Measurements from ENCODE around the gene ECPAS. TPM values are rescaled to one million over a fixed set of nuclear protein-coding genes. Genes with fewer than 3 reads are reported as not detected.

Gene ECPAS
- total and polyA plus RNA-seq, 2 experiments from 2014 or later, result 32.9 to 51.1 TPM

DNA sequence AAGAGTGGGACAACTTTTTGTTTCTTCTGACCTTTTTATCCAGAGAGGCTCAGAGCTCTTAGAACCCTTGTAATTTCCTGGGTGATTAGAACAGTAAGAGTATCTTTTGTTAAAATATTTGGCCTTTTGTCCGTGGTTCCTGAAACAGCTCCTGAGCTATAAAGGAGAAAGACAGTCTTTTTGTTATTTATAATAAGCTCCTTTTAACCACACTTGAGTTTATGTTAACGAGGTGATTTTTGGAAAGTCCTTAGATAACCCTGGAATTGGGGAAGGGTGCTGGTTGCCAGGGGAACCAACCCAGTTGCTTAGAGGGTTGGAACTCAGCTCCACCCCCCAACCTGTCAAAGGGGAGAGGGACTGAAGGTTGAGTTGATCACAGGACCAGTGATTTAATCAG is 45.6 kb upstream of the ECPAS start:
- Histone ChIP-seq H3K79me2 (ENCODE audit: insufficient read depth) (no peaks in the 10 kb centered on the region), H3K27me3 (replicated peaks; ENCODE audit: insufficient read depth) (no peaks in the 10 kb centered on the region), H4K20me1 (ENCODE audit: insufficient read depth) (no peaks in the 10 kb centered on the region), H3K4me1 (ENCODE audit: insufficient read depth) (no peaks in the 10 kb centered on the region), H3K27ac (no peak overlapping the region), H3K9me3 (ENCODE audit: low read depth) (no peaks in the 10 kb centered on the region), H3F3A (ENCODE audit: insufficient read depth) (peaks cover 6% of the 10 kb centered on the region), H3K4me3 (no peak overlapping the region), H3K4me2 (ENCODE audit: unreplicated experiment) (no peak overlapping the region), H3K9ac (no peak overlapping the region), H2AFZ (no peak overlapping the region), H3K9me2 (ENCODE audit: insufficient read depth) (no peaks in the 10 kb centered on the region), H3K36me3 (ENCODE audit: low read depth) (0 out of 2 replicates have a peak, but pooled peaks cover 4% of the 10 kb centered on the region)
- TF ChIP-seq EZH2phosphoT487 (IDR thresholded peaks at IDR 0.05; ENCODE audit: insufficient read depth, low read depth) (no peak), EZH2 (IDR thresholded peaks at IDR 0.05; ENCODE audit: insufficient read depth, poor library complexity, severe bottlenecking) (no peak)
- 31 to 39% methylated on average over 2 of the region's 2 CpGs for WGBS, 2 experiments (ENCODE audit: low coverage in 1 of 2, low lambda C conversion rate in 2 of 2, missing lambda C conversion rate in 2 of 2)
- DNase-seq, result no peak
- in situ Hi-C loops (cut with MboI), result no loop called here

- H3F3A ChIP-seq (ENCODE audit: insufficient read depth), result peaks cover 6% of the 10 kb centered on the region
- H3K9me3 ChIP-seq (ENCODE audit: low read depth), result no peaks in the 10 kb centered on the region
- in situ Hi-C loops (cut with MboI), result no loop called here
- no peak overlapping the region for H3K4me2 ChIP-seq (ENCODE audit: unreplicated experiment)
- H3K9me2 ChIP-seq (ENCODE audit: insufficient read depth), result no peaks in the 10 kb centered on the region
- H3K27me3 ChIP-seq (replicated peaks; ENCODE audit: insufficient read depth), result no peaks in the 10 kb centered on the region
- H4K20me1 ChIP-seq (ENCODE audit: insufficient read depth), result no peaks in the 10 kb centered on the region
- H3K27ac ChIP-seq, result no peak overlapping the region
- H3K79me2 ChIP-seq (ENCODE audit: insufficient read depth), result no peaks in the 10 kb centered on the region
- H3K9ac ChIP-seq, result no peak overlapping the region
- H3K4me3 ChIP-seq, result no peak overlapping the region
- TF ChIP-seq EZH2 (IDR thresholded peaks at IDR 0.05; ENCODE audit: insufficient read depth, poor library complexity, severe bottlenecking), result no peak
- peak; percentile 47 for DNase-seq
- whole genome bisulfite sequencing, 2 experiments (ENCODE audit: low coverage in 1 of 2, low lambda C conversion rate in 2 of 2, missing lambda C conversion rate in 2 of 2), result 79% methylated on average over 2 of the region's 2 CpGs
- H3K36me3 ChIP-seq (ENCODE audit: low read depth), result no peaks in the 10 kb centered on the region
- H2AFZ ChIP-seq, result no peak overlapping the region
- no peaks in the 10 kb centered on the region for H3K4me1 ChIP-seq (ENCODE audit: insufficient read depth)
These were observed 43.2 kb upstream of the ECPAS start for GRCh38 chr9:111527347-111527746.

DNA sequence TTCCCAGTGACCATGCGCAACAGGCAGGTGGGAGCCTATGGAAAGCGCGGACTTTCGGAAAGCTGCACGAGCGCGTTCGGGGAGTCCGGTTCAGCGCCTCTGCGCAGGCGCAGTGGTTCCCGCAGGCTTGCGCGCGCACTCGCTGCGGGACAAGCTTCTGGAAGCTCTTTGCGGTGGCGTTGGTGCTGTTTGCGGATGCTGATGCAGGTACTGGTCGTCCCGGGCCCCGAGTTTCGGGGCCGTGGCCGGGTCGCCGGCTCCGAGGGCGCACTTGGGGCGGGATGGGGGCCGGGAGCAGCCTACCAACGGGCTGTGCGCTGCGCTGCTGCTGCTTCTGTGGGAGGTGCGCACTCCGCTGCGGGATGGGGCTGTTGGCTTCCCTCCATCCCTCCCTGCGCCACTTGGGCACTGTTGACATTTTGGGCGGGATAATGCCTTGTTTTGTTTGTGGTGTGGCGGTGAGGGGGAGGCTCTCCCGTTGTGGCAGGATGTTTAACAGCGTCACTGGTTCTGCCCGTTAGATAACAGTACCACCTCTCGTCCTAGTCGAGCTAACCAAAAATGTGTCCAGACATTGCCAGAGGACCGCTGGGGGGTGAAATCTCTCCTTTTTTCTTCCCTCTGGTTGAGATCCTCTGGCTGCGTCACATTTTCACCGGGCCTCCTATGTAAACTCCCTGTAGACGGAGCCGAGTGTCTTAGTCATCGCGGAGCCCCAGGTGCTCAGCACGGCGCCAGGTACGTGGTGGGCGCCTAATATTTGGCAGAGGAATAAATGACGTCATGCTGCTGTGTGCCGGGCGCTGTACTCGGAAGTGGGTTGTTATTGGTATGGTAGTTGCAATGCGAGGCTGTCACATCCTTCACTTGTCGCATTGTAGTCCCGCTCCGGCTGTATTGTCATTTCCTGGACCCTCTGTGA is 41.1 kb upstream of the ECPAS start, which contains the start of gene ZNF483:
TSS of gene ZNF483 (plus strand) at position 124 of the 922 bp plus-strand sequence. CDS start 2,217 bp downstream, outside the sequence.
- Histone ChIP-seq H3K9me2 (ENCODE audit: insufficient read depth) (no peaks in the 10 kb centered on the region), H3K4me1 (ENCODE audit: insufficient read depth) (no peaks in the 10 kb centered on the region), H3K27ac (no peak within 1 kb of the TSS), H3K27me3 (replicated peaks; ENCODE audit: insufficient read depth) (no peaks in the 10 kb centered on the region), H3K4me3 (peak within 1 kb of the TSS; percentile 73), H3K79me2 (ENCODE audit: insufficient read depth) (no peaks in the 10 kb centered on the region), H3K9ac (peak within 1 kb of the TSS; percentile 59), H3K36me3 (ENCODE audit: low read depth) (no peaks in the 10 kb centered on the region), H4K20me1 (ENCODE audit: insufficient read depth) (no peaks in the 10 kb centered on the region), H3K9me3 (ENCODE audit: low read depth) (no peaks in the 10 kb centered on the region), H3F3A (ENCODE audit: insufficient read depth) (peaks cover 6% of the 10 kb centered on the region), H2AFZ (peak within 1 kb of the TSS; percentile 89), H3K4me2 (ENCODE audit: unreplicated experiment) (peak within 1 kb of the TSS; percentile 94)
- no peak for TF ChIP-seq EZH2phosphoT487 (IDR thresholded peaks at IDR 0.05; ENCODE audit: insufficient read depth, low read depth)
- TF ChIP-seq EZH2 (IDR thresholded peaks at IDR 0.05; ENCODE audit: insufficient read depth, poor library complexity, severe bottlenecking), result no peak
- peak; percentile 78 for DNase-seq
- 3% methylated on average over 57 to 63 of the region's 66 CpGs for WGBS, 2 experiments (ENCODE audit: low coverage in 1 of 2, low lambda C conversion rate in 2 of 2, missing lambda C conversion rate in 2 of 2)
- in situ Hi-C loops (cut with MboI), result no loop called here

GRCh38 chr9:111524731-111525055 is 40.5 kb upstream of the ECPAS start:
- 17 to 19% methylated on average over 7 of the region's 7 CpGs for WGBS, 2 experiments (ENCODE audit: low coverage in 1 of 2, low lambda C conversion rate in 2 of 2, missing lambda C conversion rate in 2 of 2)
- Histone ChIP-seq H3F3A (ENCODE audit: insufficient read depth) (peaks cover 6% of the 10 kb centered on the region), H3K9me2 (ENCODE audit: insufficient read depth) (no peaks in the 10 kb centered on the region), H3K9me3 (ENCODE audit: low read depth) (no peaks in the 10 kb centered on the region), H3K4me1 (ENCODE audit: insufficient read depth) (no peaks in the 10 kb centered on the region), H3K4me3 (peak overlapping the region; percentile 73), H3K9ac (peak overlapping the region; percentile 59), H3K79me2 (ENCODE audit: insufficient read depth) (no peaks in the 10 kb centered on the region), H3K4me2 (ENCODE audit: unreplicated experiment) (peak overlapping the region; percentile 94), H2AFZ (peak overlapping the region; percentile 89), H3K36me3 (ENCODE audit: low read depth) (no peaks in the 10 kb centered on the region), H4K20me1 (ENCODE audit: insufficient read depth) (no peaks in the 10 kb centered on the region), H3K27ac (no peak overlapping the region), H3K27me3 (replicated peaks; ENCODE audit: insufficient read depth) (no peaks in the 10 kb centered on the region)
- in situ Hi-C loops (cut with MboI), result no loop called here
- TF ChIP-seq EZH2phosphoT487 (IDR thresholded peaks at IDR 0.05; ENCODE audit: insufficient read depth, low read depth) (no peak), EZH2 (IDR thresholded peaks at IDR 0.05; ENCODE audit: insufficient read depth, poor library complexity, severe bottlenecking) (no peak)
- DNase-seq, result no peak
